ENCODE data around the gene TSHZ2. TPM values are rescaled to one million over a fixed set of nuclear protein-coding genes. Genes with fewer than 3 reads are reported as not detected.

The TSHZ2 gene
- total and polyA plus RNA-seq, 2 donors (not counting 3 experiments of a cell fraction or from before 2014, with no cell fraction given): not detected

- Histone ChIP-seq H3K9me1 (replicated peaks; ENCODE audit: control insufficient read depth, extremely low read depth, insufficient read depth, low read length) (no peaks in the 10 kb centered on the region), H3K27ac (ENCODE audit: insufficient read depth, low read depth, low read length) (no peak overlapping the region), H3K4me1 (ENCODE audit: control insufficient read depth, extremely low read depth, insufficient read depth, low read length) (no peaks in the 10 kb centered on the region), H3K36me3 (ENCODE audit: control insufficient read depth in 2 of 2, extremely low read depth in 1 of 2, insufficient read depth in 2 of 2, low read length in 2 of 2) (no peaks in the 10 kb centered on the region), H3K4me2 (ENCODE audit: insufficient read depth, low read length) (no peak overlapping the region), H2AFZ (ENCODE audit: low read depth, low read length) (no peak overlapping the region), H3K79me2 (ENCODE audit: control insufficient read depth, insufficient read depth, low read length) (no peaks in the 10 kb centered on the region), H3K9ac (replicated peaks; ENCODE audit: extremely low read depth, insufficient read depth, low read length) (no peak overlapping the region), H3K4me3 (replicated peaks in 1 of 3; ENCODE audit: insufficient read depth in 1 of 3, low read depth in 1 of 3, low read length in 3 of 3) (no peak overlapping the region), H3K9me3 (replicated peaks; ENCODE audit: control insufficient read depth, insufficient read depth, low read length) (no peaks in the 10 kb centered on the region), H4K20me1 (replicated peaks; ENCODE audit: control insufficient read depth, extremely low read depth, insufficient read depth, low read length) (no peaks in the 10 kb centered on the region), H3K27me3 (ENCODE audit: control insufficient read depth in 2 of 2, insufficient read depth in 2 of 2, low read length in 2 of 2) (no peaks in the 10 kb centered on the region)
- intact Hi-C loops (cut with micrococcal nuclease) (no loop called here), dilution Hi-C loops (cut with MboI; ENCODE audit: extremely low pct_ligation_motif_present, low sequenced_read_pairs) (no loop called here)
- BruUV-seq (replicated peaks): no TSS peak
- no peak for FAIRE-seq
- CTCF ChIA-PET: no interaction called here
- TF ChIP-seq, protein P1, sequence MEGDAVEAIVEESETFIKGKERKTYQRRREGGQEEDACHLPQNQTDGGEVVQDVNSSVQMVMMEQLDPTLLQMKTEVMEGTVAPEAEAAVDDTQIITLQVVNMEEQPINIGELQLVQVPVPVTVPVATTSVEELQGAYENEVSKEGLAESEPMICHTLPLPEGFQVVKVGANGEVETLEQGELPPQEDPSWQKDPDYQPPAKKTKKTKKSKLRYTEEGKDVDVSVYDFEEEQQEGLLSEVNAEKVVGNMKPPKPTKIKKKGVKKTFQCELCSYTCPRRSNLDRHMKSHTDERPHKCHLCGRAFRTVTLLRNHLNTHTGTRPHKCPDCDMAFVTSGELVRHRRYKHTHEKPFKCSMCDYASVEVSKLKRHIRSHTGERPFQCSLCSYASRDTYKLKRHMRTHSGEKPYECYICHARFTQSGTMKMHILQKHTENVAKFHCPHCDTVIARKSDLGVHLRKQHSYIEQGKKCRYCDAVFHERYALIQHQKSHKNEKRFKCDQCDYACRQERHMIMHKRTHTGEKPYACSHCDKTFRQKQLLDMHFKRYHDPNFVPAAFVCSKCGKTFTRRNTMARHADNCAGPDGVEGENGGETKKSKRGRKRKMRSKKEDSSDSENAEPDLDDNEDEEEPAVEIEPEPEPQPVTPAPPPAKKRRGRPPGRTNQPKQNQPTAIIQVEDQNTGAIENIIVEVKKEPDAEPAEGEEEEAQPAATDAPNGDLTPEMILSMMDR (IDR thresholded peaks at IDR 0.05; ENCODE audit: extremely low read depth in 1 of 2, insufficient read depth in 1 of 2, low read depth in 1 of 2, low read length in 2 of 2): no peak
- TF ChIP-seq FOS (IDR thresholded peaks at IDR 0.05; ENCODE audit: borderline replicate concordance, insufficient read depth, low read length): no peak
- TF ChIP-seq POLR2A (IDR thresholded peaks at IDR 0.05; ENCODE audit: low read depth, low read length): no peak
- TF ChIP-seq MAX (IDR thresholded peaks at IDR 0.05; ENCODE audit: insufficient read depth, insufficient read length): no peak
- TF ChIP-seq GATA2 (IDR thresholded peaks at IDR 0.05; ENCODE audit: insufficient read depth, insufficient read length, low read depth, low read length): no peak
- TF ChIP-seq MYC (IDR thresholded peaks at IDR 0.05; ENCODE audit: low read depth, low read length): no peak
- TF ChIP-seq JUN (IDR thresholded peaks at IDR 0.05; ENCODE audit: borderline replicate concordance, insufficient read depth, insufficient read length, low read depth): no peak
- DNase-seq (ENCODE audit: low read depth, low spot score): no peak
- POLR2A ChIA-PET: no interaction called here
Observed at GRCh38 chr20:53379014-53379832, 407.1 kb downstream of the TSHZ2 start.
